Activated naive CD4-positive, alpha-beta T cell treated with anti-CD3 and anti-CD28 coated beads for 36 hours (primary cell): ENCODE results near the gene WNT3. TPM values are rescaled to one million over a fixed set of nuclear protein-coding genes. Genes with fewer than 3 reads are reported as not detected.
"Not testable (repeated sequence)": the region's sequence is repeated elsewhere in the genome, so short reads cannot be mapped to it uniquely, and the experiment has no call there.

ENCODE experiments used
- CTCF ChIA-PET: fragments of 350-600 bp; sonication (Branson Sonifier 250); formaldehyde crosslinking; loops from one replicate; lab custom pipeline; 2021; ENCODE audit warnings: antibody characterized with exemption; lab: Charles Lee
- DNase-seq: peaks from one replicate; pipeline ENCODE4 v3.0.0-alpha.2; 2020
- H3K27ac Mint-ChIP-seq: one replicate; pipeline ENCODE4 v1.8.0; 2021; ENCODE audit warnings: mild to moderate bottlenecking, mixed read lengths
- H3K27me3 Mint-ChIP-seq: one replicate; pipeline ENCODE4 v1.8.0; 2021; ENCODE audit warnings: low read depth, mixed read lengths
- H3K36me3 Mint-ChIP-seq: one replicate; pipeline ENCODE4 v1.8.0; 2021; ENCODE audit warnings: low read depth, mixed read lengths
- H3K4me1 Mint-ChIP-seq: one replicate; pipeline ENCODE4 v1.8.0; 2021; ENCODE audit warnings: low read depth, mixed read lengths
- H3K4me3 Mint-ChIP-seq: one replicate; pipeline ENCODE4 v1.8.0; 2021; ENCODE audit warnings: mild to moderate bottlenecking, moderate library complexity, mixed read lengths
- H3K9me3 Mint-ChIP-seq: one replicate; pipeline ENCODE4 v1.8.0; 2021; ENCODE audit warnings: mixed read lengths
- intact Hi-C: fragments of 100-400 bp; cut with micrococcal nuclease; formaldehyde crosslinking; loops from one replicate; pipeline ENCODE4 v1.15.1; 2023
- total RNA-seq, 2 experiments: library from RNA; stranded (reverse); gene quantifications; one replicate each; pipeline ENCODE4 v1.2.3, GENCODE V29; 2021

WNT3 gene
- total RNA-seq, 2 experiments from 2014 or later, result not detected

- H3K4me3 Mint-ChIP-seq, result no peak overlapping the region
- no peaks in the 10 kb centered on the region for H3K36me3 Mint-ChIP-seq
- intact Hi-C loops, result no loop called here
- no peak overlapping the region for H3K27ac Mint-ChIP-seq
- DNase-seq, result no peak
- CTCF ChIA-PET, result interaction anchor here (0.7 kb wide), 1 partner anchor 178 kb away, joined by 5 read pairs; no protein-coding TSS in a partner anchor
- peaks cover 12% of the 10 kb centered on the region for H3K27me3 Mint-ChIP-seq
- H3K4me1 Mint-ChIP-seq, result peaks cover 3% of the 10 kb centered on the region
- H3K9me3 Mint-ChIP-seq, result no peaks in the 10 kb centered on the region
Observed at GRCh38 chr17:46765453-46765852, 53.0 kb downstream of the WNT3 start.

- H3K4me3 Mint-ChIP-seq, result no peak overlapping the region
- CTCF ChIA-PET, result no interaction called here
- intact Hi-C loops, result no loop called here
- no peak for DNase-seq
- H3K4me1 Mint-ChIP-seq, result no peaks in the 10 kb centered on the region
- H3K36me3 Mint-ChIP-seq, result no peaks in the 10 kb centered on the region
- no peaks in the 10 kb centered on the region for H3K9me3 Mint-ChIP-seq
- no peak overlapping the region for H3K27ac Mint-ChIP-seq
- peaks cover 6% of the 10 kb centered on the region for H3K27me3 Mint-ChIP-seq
Observed at GRCh38 chr17:46764709-46765401, 53.6 kb downstream of the WNT3 start.

GRCh38 chr17:46764000-46764708, 54.3 kb downstream of the WNT3 start:
- no peak overlapping the region for H3K4me3 Mint-ChIP-seq
- DNase-seq, result no peak
- H3K27me3 Mint-ChIP-seq, result peaks cover 3% of the 10 kb centered on the region
- no peaks in the 10 kb centered on the region for H3K36me3 Mint-ChIP-seq
- intact Hi-C loops, result no loop called here
- H3K27ac Mint-ChIP-seq, result no peak overlapping the region
- H3K4me1 Mint-ChIP-seq, result no peaks in the 10 kb centered on the region
- H3K9me3 Mint-ChIP-seq, result no peaks in the 10 kb centered on the region
- CTCF ChIA-PET, result interaction anchor here (0.9 kb wide), 1 partner anchor 72 kb away, joined by 3 read pairs; no protein-coding TSS in a partner anchor

- H3K4me3 Mint-ChIP-seq, result no peak overlapping the region
- peaks cover 3% of the 10 kb centered on the region for H3K27me3 Mint-ChIP-seq
- no peak overlapping the region for H3K27ac Mint-ChIP-seq
- no peaks in the 10 kb centered on the region for H3K36me3 Mint-ChIP-seq
- no peaks in the 10 kb centered on the region for H3K4me1 Mint-ChIP-seq
- CTCF ChIA-PET, result interaction anchor here (0.9 kb wide), 1 partner anchor 73 kb away, joined by 3 read pairs; no protein-coding TSS in a partner anchor
- H3K9me3 Mint-ChIP-seq, result no peaks in the 10 kb centered on the region
- DNase-seq, result no peak
- intact Hi-C loops, result no loop called here
Observed at GRCh38 chr17:46763416-46763815, 55.1 kb downstream of the WNT3 start.

- intact Hi-C loops, result no loop called here
- Mint-ChIP-seq H3K9me3 (no peaks in the 10 kb centered on the region), H3K27ac (no peak overlapping the region), H3K27me3 (no peaks in the 10 kb centered on the region), H3K4me3 (no peak overlapping the region), H3K4me1 (no peaks in the 10 kb centered on the region), H3K36me3 (peaks cover 7% of the 10 kb centered on the region)
- CTCF ChIA-PET, result no interaction called here
- DNase-seq, result no peak
Observed at GRCh38 chr17:46759141-46759540, 59.4 kb downstream of the WNT3 start.

GRCh38 chr17:46758614-46759013, 59.9 kb downstream of the WNT3 start:
- Mint-ChIP-seq H3K4me3 (no peak overlapping the region), H3K9me3 (no peaks in the 10 kb centered on the region), H3K4me1 (no peaks in the 10 kb centered on the region), H3K27ac (no peak overlapping the region), H3K27me3 (no peaks in the 10 kb centered on the region), H3K36me3 (peaks cover 8% of the 10 kb centered on the region)
- DNase-seq, result no peak
- CTCF ChIA-PET, result no interaction called here
- intact Hi-C loops, result no loop called here

GRCh38 chr17:46757588-46757987, 60.9 kb downstream of the WNT3 start:
- intact Hi-C loops, H3K4me3 Mint-ChIP-seq, H3K27ac Mint-ChIP-seq, DNase-seq, H3K9me3 Mint-ChIP-seq, H3K36me3 Mint-ChIP-seq, H3K4me1 Mint-ChIP-seq, H3K27me3 Mint-ChIP-seq: not testable (repeated sequence)
- CTCF ChIA-PET, result interaction anchor here (0.6 to 0.9 kb wide), 3 partner anchors 8 to 551 kb away, joined by 3 to 7 read pairs (median 3); no protein-coding TSS in a partner anchor

GRCh38 chr17:46756861-46757260, 61.6 kb downstream of the WNT3 start:
- Mint-ChIP-seq H3K9me3 (no peaks in the 10 kb centered on the region), H3K4me1 (no peaks in the 10 kb centered on the region), H3K4me3 (no peak overlapping the region), H3K36me3 (peaks cover 8% of the 10 kb centered on the region), H3K27me3 (no peaks in the 10 kb centered on the region), H3K27ac (no peak overlapping the region)
- CTCF ChIA-PET, result interaction anchor here (0.9 kb wide), 1 partner anchor 13 kb away, joined by 3 read pairs; no protein-coding TSS in a partner anchor
- intact Hi-C loops, result no loop called here
- DNase-seq, result no peak

- Mint-ChIP-seq H3K4me3 (no peak overlapping the region), H3K36me3 (peaks cover 8% of the 10 kb centered on the region), H3K4me1 (no peaks in the 10 kb centered on the region), H3K9me3 (no peaks in the 10 kb centered on the region), H3K27ac (no peak overlapping the region), H3K27me3 (no peaks in the 10 kb centered on the region)
- intact Hi-C loops, result no loop called here
- CTCF ChIA-PET, result no interaction called here
- no peak for DNase-seq
Observed at GRCh38 chr17:46756081-46756735, 62.3 kb downstream of the WNT3 start.

- H3K4me3 Mint-ChIP-seq, result no peak overlapping the region
- intact Hi-C loops, result no loop called here
- no peaks in the 10 kb centered on the region for H3K9me3 Mint-ChIP-seq
- no peaks in the 10 kb centered on the region for H3K4me1 Mint-ChIP-seq
- no peak overlapping the region for H3K27ac Mint-ChIP-seq
- H3K36me3 Mint-ChIP-seq, result peaks cover 8% of the 10 kb centered on the region
- no peak for DNase-seq
- CTCF ChIA-PET, result no interaction called here
- H3K27me3 Mint-ChIP-seq, result no peaks in the 10 kb centered on the region
Observed at GRCh38 chr17:46753776-46754175, 64.7 kb downstream of the WNT3 start.

- no peak for DNase-seq
- intact Hi-C loops, result no loop called here
- no peak overlapping the region for H3K27ac Mint-ChIP-seq
- no peak overlapping the region for H3K4me3 Mint-ChIP-seq
- no peaks in the 10 kb centered on the region for H3K9me3 Mint-ChIP-seq
- H3K4me1 Mint-ChIP-seq, result no peaks in the 10 kb centered on the region
- H3K27me3 Mint-ChIP-seq, result no peaks in the 10 kb centered on the region
- H3K36me3 Mint-ChIP-seq, result peaks cover 7% of the 10 kb centered on the region
- CTCF ChIA-PET, result no interaction called here
Observed at GRCh38 chr17:46751425-46751824, 67.1 kb downstream of the WNT3 start.

- H3K27ac Mint-ChIP-seq, result no peak overlapping the region
- H3K4me1 Mint-ChIP-seq, result no peaks in the 10 kb centered on the region
- H3K36me3 Mint-ChIP-seq, result no peaks in the 10 kb centered on the region
- H3K27me3 Mint-ChIP-seq, result no peaks in the 10 kb centered on the region
- DNase-seq, result no peak
- no peaks in the 10 kb centered on the region for H3K9me3 Mint-ChIP-seq
- CTCF ChIA-PET, result interaction anchor here (0.7 kb wide), 1 partner anchor 24 kb away, joined by 3 read pairs; no protein-coding TSS in a partner anchor
- H3K4me3 Mint-ChIP-seq, result no peak overlapping the region
- intact Hi-C loops, result no loop called here
Observed at GRCh38 chr17:46745376-46745775, 73.1 kb downstream of the WNT3 start.
